OCI-M2 (cell line): Measurements from ENCODE around the gene OSBPL5.

Experiments
- DNase-seq: peaks from one replicate; lab custom pipeline; 2025; ENCODE audit not compliant: unreplicated experiment; lab: John Stamatoyannopoulos, UW

The OSBPL5 gene, protein sequence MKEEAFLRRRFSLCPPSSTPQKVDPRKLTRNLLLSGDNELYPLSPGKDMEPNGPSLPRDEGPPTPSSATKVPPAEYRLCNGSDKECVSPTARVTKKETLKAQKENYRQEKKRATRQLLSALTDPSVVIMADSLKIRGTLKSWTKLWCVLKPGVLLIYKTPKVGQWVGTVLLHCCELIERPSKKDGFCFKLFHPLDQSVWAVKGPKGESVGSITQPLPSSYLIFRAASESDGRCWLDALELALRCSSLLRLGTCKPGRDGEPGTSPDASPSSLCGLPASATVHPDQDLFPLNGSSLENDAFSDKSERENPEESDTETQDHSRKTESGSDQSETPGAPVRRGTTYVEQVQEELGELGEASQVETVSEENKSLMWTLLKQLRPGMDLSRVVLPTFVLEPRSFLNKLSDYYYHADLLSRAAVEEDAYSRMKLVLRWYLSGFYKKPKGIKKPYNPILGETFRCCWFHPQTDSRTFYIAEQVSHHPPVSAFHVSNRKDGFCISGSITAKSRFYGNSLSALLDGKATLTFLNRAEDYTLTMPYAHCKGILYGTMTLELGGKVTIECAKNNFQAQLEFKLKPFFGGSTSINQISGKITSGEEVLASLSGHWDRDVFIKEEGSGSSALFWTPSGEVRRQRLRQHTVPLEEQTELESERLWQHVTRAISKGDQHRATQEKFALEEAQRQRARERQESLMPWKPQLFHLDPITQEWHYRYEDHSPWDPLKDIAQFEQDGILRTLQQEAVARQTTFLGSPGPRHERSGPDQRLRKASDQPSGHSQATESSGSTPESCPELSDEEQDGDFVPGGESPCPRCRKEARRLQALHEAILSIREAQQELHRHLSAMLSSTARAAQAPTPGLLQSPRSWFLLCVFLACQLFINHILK

DNA sequence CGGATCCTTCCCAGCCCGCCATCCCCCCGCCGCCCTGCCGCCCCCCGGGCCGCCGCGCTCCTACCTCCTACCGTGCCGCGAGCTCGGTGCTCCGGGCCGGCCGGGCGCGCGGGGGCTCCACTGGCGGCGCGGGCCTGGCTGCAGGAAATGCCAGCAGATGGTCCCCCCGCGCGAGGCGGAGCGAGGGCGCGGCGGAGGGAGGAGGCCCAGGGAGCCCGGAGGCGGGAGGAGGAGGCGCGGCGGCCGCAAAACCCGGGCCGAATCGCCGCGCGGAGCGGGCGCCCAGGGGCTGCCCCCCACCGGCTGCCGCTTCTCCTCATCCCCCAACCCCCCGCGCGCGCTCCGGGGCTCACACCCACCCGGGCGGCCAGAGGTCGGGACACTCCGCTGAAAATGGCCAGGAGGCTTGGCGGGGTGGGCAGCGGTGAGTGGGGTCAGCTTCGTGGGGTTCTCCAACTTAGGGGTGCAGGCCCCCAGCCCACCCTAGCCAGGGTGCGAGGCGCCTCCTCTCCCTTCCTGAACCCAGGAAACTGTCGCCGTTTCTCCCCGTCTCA is at the start of gene OSBPL5:
TSS of gene OSBPL5 (minus strand) at position 159 of the 554 bp plus-strand sequence. CDS start 36,162 bp downstream, outside the sequence.
- no peak for DNase-seq

DNA sequence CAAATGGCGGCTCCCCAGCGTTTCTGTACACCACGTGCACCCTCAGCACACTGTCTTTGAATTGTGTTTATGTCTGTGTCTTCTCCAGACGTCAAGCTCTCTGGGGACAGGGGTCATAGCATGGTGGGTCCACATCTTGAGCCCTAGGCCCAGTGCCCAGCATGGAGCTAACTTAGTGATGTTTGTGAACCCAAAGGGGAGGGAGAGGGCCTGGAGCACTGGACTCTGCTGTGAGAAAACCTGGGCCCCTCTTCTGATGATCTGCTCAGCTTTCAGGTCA is 49.2 kb upstream of the OSBPL5 start:
- DNase-seq, result no peak

DNA sequence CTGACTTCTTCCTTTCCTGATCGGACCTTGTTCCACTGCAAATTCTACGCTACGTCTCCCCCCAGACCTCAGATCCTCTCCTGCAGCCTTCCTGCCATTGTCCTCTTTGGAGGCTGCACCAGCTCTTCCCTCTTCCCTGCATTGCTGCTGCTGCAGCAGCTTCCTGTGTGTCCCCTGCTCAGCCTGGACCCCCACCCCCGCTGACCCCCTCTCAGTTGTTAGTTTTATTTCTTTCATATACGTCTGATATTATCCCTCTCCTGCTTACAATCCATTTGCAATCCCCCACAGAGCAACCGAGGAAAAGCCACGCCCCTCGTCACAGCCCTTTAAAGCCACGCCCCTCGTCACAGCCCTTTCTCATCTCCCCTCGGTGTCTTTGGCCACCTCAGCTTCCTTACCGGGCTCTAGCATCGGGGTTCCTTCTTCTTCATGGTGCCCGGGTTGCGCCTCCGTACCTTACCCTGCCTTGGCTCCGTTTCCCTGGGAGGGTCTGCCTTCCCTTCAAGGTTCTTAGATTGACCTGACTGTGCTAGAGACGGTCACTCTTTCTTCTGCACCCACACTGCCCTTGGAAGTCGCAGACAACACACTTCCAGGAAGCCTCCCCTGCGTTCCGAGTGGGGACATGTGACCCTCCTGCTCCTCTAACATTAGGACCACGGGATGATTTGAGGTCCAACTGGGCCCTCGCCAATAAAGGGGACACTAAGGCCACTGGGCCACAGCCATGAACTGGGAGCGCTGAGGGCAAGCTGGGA is 48.7 kb upstream of the OSBPL5 start:
- DNase-seq, result no peak

DNA sequence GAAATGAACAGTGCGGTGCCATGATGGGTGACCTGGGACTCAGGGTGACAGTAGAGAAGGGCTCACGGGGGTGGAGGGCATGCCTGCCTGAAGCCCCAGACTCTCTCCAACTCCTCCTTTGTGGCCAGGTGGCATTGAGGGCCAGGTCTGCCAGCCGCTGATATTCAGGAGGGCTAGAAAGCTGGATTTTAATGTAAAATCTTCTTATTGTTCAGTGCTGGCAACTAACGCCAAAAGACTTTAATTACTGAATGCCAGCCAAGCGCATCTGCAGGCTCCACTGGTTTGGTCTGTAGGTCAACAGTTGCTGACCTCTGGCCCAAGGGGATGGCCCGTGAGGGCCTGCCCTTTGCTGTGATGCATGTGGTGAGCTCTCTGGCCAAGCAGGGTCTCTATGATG is 43.2 kb upstream of the OSBPL5 start:
- DNase-seq, result no peak

DNA sequence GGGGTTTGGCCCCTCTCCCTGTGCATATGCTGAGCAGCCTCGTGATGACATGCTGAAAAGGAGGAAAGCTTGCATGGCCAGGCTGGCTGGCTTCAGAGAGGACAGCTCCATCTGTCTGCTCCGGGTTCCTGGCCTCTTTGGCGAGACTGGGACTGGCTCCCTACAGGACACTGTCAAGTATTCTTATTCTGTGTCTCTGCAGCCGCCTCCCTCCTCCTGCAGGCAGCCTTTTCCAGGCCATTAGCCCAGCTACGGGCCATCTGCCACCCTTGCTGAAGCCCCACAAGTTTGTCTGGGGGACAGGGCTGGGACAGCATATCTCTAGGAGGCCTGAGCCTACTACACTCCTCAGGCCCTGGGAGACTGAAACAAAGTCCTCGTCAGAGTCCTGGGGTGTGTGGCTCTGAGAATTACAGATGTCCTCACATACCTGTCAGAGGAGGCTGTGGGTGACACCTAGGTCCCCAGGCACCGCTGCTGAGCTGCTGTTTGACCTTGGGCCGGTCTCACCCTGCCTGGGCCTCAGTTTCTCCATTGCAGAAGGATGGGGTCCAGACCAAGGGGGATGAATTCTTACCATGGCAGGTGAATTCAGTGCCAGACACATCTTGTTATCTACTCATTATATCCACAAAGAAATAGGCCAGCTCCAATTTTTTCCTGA is 42.5 kb upstream of the OSBPL5 start:
- DNase-seq, result no peak

DNA sequence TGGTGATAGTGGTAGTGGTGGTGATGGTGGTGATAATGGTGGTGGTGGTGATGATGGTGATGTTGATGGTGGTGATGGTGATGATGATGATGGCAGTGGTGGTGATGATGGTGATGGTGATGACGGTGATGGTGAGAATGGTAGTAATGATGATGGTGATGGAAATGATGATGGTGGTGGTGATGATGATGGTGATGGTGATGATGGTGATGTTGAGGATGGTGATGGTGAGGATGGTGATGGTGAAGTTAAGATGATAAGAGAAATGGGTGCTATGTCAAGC is 41.8 kb upstream of the OSBPL5 start:
- no peak for DNase-seq

DNA sequence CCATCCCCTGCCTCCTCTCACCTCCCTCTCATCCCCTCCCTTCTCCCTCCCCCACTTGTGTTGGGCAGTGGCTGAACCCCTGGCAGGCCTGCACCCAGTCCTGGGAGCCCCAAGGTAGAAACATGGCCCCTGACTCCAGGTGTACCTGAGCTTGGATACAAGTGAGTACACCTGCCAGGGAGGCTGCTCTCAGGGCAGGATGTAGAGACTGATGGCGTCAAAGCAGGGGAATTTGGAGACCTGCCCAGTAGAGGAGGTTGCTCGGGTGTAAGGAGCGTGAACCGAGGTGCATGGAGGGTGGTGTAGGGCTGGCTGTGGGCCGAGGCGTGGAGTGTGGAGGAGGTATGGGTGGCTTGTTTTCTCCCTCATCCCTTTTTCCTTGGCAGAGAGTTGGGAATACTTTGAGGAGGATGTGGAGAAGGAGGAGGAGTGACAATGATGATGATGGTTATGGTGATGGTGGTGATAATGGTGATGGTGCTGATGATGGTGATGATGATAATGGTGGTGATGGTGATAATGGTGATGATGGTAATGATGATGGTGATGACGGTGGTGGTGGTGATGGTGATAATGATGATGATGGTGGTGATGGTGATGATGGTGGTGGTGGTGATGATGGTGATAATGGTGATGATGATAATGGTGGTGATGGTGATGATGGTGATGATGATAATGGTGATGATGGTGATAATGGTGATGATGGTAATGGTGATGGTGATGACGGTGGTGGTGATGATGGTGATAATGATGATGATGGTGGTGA is 41.2 kb upstream of the OSBPL5 start:
- DNase-seq, result no peak

DNA sequence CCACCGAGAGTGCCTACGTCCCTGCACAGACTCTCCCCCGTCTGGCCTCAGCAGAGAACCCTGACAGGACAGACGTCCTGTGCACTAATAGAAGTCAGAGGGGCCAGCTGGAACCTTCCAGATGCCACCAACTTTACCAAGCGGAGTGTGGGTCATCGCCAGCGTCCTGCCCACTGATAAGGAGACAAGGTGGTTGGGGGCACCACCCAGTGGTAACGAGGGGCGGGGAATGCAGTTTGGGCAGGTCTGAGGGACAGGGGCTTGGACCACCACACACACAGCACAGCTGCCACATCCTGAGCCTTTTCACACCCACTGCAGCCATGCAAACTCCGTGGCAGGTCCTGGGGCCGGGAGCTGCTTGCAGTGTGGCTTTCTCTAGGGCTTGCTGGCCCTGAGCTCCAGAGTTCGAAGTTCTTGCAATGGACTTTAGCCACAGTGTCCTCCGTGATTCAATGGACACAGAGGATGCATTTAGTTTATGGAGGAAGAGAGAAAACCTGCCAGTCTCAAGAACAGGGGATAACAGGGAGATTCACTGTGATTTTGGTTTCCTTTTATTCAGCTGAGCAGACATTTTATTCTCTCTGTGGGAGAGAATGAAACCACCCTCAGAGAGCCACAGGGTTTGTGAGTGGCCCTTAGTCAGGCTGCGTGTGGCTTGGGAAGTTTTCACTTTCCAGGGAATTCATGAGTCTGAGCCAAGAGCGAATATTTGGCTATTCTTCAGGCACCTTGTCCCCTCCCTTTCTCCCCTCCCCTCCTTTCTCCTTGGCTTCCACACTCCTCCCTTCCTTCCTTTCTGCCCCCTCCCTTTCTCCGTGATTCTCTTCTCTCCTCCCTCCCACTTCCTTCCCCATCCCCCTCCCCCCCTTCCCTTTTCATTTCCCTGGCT is 40.4 kb upstream of the OSBPL5 start:
- no peak for DNase-seq

DNA sequence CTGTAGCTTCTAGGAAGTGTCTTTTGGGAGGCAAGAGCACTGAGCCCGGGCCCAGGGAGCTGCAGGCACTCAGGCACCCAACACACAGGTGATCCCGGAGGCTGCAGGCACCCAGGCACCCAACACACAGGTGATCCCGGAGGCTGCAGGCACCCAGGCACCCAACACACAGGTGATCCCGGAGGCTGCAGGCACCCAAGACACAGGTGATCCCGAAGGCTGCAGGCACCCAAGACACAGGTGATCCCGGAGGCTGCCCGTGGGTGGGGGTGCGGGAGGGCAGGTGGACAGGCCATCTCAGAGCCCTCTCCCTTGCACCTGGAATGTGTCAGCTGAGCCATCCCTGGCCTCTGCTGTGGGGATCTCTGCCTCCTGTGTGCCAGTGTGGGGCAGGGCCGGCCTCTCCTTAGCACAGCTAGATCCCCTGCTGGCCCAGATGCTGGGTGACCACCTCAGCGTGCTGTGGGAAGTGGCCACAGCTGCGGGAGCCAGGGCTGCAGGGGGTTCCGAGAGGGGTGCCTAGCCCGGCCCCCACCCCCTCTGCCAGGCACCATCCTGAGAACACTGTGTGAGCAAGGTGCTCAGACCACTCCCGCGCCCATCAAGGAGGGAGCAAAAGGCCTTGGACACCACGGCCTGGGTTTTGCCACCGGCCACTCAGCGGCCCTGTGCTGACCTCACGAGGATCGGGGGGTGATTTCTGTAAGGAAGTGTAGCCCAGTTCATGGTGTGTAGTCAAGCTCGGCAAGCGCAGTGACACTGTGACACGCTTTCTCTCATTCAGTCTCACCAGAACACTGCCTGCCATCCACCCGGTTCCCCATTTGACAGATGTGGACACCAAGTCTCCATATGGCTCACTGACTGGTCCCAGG is 39.3 kb upstream of the OSBPL5 start:
- DNase-seq, result no peak

DNA sequence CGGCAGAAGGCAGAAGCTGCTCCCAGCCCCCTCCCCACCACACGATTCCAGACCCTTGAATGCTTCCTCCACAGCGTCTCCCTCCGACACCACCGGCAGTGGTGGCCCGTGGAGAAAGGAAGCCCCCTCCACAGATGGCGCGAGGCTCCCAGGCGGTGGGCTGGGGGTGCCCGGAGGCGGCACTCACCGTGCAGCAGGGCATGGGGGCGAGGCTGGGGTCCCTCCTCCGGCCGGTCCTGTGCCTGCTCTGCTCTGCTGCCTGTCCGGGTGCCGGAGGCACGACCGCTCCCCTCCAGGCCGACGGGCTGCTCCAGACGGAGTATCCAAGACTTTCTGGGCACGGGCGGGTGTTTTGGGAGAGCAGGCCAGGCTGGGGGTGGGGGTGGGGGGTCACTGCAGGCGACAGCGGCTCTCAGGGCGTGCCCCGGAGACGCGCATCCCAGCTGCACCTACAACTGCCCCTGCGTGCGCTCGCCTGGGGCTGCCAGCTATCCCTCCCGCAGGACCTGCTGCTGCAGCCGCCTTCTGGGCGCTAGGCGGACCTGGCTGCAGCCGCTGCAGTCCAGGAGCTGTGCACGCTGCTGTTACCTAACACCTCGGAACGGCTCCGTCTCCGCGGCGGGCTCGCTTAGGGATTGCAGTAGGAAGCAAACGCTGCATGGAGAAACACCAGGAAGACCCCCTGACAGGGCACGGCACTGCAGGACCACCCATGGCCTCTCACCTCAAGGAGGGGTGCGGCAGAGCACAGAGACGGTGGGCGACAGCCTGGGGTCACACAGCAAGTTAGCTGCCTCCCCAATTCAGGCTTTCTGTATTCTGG is 38.3 kb upstream of the OSBPL5 start:
- DNase-seq, result no peak

DNA sequence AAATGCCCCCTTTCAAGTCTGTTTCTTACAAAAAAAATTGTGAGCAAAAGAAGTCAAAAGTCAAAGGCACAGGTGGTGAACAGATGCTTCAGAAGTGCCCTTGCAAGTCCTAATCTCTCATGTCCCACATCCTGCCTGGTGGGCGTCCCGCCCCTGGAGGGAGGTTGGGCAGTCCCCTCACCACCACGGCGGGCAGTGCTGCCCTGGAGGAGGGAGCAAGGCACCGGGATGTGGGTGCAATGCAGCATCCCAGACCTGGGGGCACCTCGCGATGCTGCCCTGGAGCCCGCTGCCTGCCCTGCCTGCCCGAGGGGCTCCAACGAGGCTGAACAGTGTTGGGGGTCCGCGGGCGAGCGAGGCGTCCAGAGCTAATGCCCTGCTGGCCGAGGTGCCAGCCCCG is 37.6 kb upstream of the OSBPL5 start:
- DNase-seq, result no peak

DNA sequence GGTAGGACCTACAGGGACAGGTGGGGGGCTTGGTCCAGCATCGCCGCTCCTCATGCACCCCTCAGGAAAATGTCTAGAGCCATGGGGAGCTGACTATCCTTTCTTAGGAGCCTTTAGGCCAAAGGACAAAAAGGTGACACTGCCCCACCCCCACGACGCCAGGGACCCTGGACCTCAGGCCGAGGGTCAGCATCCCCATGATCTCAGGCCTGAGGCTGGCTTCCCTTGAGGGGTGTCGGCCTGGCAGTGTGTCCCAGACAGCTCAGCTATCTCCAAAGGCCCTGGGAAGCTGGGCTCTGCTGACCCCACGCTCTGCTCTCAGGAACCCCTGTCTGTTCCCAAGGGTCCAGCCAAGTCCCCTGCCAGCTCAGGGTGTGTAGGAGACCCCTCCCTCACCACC is 37.2 kb upstream of the OSBPL5 start:
- no peak for DNase-seq

DNA sequence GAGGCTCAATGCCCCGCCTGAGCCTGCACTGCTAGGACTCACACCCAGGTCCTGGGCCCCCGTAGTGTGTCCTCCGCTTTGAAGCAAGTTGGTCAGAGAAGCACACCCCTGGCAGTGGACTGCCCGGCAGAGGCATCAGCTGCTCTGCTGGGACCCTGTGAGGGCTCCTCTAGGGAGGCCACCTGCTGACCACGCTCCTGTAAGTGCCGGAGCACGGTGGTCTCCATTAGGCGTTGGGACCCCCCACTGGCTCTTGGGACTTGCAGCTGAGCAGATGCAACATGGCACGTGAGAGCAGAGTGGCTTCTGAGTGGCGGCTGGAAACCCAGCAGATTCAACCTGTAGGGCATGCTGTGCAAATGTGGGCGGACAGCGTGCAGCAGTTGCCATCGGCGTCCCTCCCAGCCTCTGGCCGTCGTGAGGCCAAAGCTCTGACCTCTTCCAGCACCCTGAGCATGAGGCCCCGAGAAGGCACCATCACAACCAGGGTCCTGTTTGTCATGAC is 36.6 kb upstream of the OSBPL5 start:
- no peak for DNase-seq

DNA sequence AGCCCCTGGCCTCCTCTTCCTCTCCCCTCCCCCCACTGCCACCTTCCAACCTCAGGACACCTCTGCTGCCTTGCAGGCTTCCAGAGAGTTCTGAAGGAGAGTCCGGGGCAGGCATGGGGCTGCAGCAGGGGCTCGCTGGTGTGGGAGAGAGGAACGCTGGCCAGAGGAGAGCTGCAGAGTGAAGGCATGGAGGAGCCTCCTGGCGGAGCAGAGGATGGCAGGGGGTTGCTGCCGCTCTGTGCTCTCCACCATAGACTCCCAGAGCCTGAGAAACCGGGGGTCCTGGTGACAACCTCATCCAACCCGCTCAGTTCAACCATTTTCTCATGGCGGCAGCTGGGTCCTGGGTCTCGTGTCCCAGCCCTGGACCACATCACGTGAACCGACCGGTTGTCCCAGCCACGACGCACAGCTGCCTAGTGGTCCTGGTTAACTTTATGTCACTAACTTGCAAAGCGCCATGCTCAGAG is 36.0 kb upstream of the OSBPL5 start:
- no peak for DNase-seq

DNA sequence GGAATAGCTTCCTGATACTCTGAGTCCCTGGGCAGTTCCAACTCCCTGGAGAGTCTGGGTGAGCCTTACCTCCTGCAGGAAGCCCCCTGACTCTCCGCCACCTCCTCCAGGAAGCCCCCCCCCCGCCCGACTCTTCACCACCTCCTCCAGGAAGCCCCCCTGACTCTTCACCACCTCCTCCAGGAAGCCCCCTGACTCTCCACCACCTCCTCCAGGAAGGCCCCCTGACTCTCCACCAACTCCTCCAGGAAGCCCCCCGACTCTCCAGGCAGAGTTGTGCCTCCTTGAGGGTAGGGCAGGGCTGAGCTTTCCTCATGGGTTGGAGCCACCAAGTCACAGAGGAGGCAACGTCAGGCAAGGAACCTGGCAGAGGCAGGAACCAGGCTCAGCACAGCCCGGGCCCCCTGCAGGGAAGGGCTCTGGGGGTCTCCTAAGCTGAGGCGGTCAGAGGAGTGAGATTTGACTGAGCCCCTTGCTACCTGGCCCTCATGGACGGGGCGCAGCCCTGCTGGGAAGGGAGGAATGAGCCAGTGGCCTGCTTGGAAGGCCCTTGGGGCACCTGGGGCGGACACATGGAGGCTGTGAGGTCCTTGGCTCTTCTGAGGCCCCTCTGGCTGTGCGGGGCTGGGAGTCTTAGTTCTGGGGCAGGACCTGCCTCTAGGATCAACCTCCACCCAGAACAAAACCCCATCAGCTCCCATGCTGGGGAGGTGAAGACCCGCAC is 35.4 kb upstream of the OSBPL5 start:
- DNase-seq, result no peak

DNA sequence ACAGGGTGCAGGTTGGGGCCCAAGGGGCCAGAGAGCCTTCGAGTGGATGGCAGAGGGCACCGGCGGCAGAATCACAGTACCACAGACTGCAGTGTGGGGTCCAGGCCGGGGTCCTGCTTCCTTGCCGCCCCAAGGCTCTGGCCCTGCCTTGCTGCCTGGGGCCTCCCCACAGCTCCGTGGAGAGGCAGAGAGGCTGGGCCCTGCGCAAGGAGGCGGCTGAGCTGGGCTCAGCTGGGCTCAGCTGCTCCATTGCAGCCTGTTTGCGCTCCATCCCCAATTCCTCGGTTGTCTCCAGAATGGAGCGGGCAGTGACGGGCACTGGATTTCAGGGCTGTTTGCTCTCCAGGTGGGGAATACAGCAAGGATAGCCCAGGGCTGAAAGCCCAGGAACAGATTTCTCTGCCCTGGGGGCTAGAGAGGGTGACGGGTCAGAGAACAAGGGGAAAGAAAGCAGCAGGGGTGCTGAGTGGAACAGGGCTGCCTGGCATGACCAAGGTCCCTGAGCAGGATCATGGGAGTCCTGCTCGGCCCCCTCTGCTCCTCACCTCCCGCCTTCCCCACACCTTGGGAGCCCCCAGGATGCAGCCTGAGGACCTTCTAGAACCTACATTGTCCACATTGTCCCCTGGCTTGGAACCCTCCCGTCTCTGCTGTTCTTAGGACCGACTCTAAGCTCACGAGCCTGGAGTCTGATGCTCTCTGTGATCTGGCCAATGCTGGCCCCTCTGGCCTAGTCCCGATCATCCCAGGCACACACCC is 34.6 kb upstream of the OSBPL5 start:
- no peak for DNase-seq
